ENCODE results near the gene MED12L. TPM values are rescaled to one million over a fixed set of nuclear protein-coding genes. Genes with fewer than 3 reads are reported as not detected.
"Not testable (repeated sequence)": the region's sequence is repeated elsewhere in the genome, so short reads cannot be mapped to it uniquely, and the experiment has no call there.

Gene MED12L
- polyA plus RNA-seq, 1 of the 3 experiments (the other 2 are of a cell fraction): 0.03 TPM

DNA sequence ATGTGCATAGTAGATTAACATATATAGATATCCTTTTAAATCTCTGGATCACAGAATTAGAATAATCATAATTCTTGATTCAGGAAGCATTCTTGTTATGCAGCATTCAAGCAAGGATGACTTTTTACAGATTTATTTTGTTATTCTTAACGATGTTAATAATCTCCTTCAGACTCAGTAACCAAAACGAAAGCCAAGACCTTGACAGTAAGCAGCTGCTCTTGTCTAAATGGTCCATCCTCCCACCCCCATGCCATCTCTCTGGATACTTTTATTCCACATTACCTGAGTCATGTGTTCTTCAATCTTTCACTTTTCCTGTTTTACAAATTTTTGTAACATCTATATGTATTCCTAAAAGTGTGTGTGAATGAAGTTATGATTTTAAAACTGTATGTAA lies 150.9 kb downstream of the MED12L start:
- no peak for TF ChIP-seq EZH2phosphoT487 (IDR thresholded peaks at IDR 0.05; ENCODE audit: borderline replicate concordance, low read depth)
- TF ChIP-seq, protein P1, sequence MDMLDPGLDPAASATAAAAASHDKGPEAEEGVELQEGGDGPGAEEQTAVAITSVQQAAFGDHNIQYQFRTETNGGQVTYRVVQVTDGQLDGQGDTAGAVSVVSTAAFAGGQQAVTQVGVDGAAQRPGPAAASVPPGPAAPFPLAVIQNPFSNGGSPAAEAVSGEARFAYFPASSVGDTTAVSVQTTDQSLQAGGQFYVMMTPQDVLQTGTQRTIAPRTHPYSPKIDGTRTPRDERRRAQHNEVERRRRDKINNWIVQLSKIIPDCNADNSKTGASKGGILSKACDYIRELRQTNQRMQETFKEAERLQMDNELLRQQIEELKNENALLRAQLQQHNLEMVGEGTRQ (IDR thresholded peaks at IDR 0.05; ENCODE audit: borderline replicate concordance, low read depth, low read length): no peak
- no peak for TF ChIP-seq RCOR1 (IDR thresholded peaks at IDR 0.05; ENCODE audit: low read length)
- no peak for TF ChIP-seq EP300 (IDR thresholded peaks at IDR 0.05; ENCODE audit: borderline replicate concordance in 1 of 2, low read depth in 1 of 2, low read length in 1 of 2)
- no peak for TF ChIP-seq FOXM1 (IDR thresholded peaks at IDR 0.05; ENCODE audit: low read depth)
- no peak for TF ChIP-seq FOSL2 (IDR thresholded peaks at IDR 0.05; ENCODE audit: borderline replicate concordance, low read depth)
- no peaks in the 10 kb centered on the region for H3K36me3 ChIP-seq (replicated peaks in 1 of 2; ENCODE audit: control insufficient read depth in 1 of 2, insufficient read depth in 2 of 2, low read length in 1 of 2)
- H4K20me1 ChIP-seq (ENCODE audit: insufficient read depth): no peaks in the 10 kb centered on the region
- H3K4me1 ChIP-seq (ENCODE audit: control insufficient read depth in 1 of 2, insufficient read depth in 2 of 2, low read depth in 1 of 2, low read length in 1 of 2): no peaks in the 10 kb centered on the region; a peak in 1 of 4 replicates
- H2AFZ ChIP-seq (ENCODE audit: low read depth): no peak overlapping the region
- 15% methylated on average over 2 of the region's 2 CpGs for WGBS (ENCODE audit: low lambda C conversion rate)
- ChIA-PET POLR2A (no interaction called here), CTCF (no interaction called here)
- no peak overlapping the region for H3K4me2 ChIP-seq
- peaks cover 4% of the 10 kb centered on the region for H3F3A ChIP-seq (replicated peaks; ENCODE audit: insufficient read depth)
- no peak overlapping the region for H3K27ac ChIP-seq (ENCODE audit: low read depth in 2 of 2, low read length in 1 of 2)
- no peak overlapping the region for H3K9ac ChIP-seq
- DNase-seq: no peak
- no peaks in the 10 kb centered on the region for H3K79me2 ChIP-seq (ENCODE audit: insufficient read depth)
- no peaks in the 10 kb centered on the region for H3K9me2 ChIP-seq
- no peak overlapping the region for H3K4me3 ChIP-seq (ENCODE audit: low read depth in 2 of 2, low read length in 1 of 2)
- no peaks in the 10 kb centered on the region; the same call in 1 of the 2 replicates for H3K27me3 ChIP-seq (ENCODE audit: insufficient read depth)
- no peaks in the 10 kb centered on the region for H3K9me3 ChIP-seq

DNA sequence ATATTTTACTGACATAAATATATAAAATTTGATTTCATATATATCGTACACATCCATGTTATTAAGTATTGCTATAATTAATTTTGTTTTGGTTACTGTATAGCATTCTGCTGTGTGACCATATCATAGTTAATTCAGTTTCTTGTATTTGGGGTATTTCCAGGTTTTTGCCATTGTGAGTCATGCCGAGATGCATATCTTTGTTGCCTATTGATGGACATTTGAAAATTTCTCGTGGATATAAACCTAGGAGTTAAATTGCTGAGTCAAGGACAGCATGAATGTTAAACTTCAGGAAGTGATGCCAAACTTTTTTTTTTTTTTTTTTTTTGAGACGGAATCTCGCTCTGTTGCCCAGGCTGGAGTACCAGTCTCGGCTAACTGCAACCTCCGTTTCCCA lies 151.3 kb downstream of the MED12L start:
- Histone ChIP-seq H3K27ac (ENCODE audit: low read depth in 2 of 2, low read length in 1 of 2) (no peak overlapping the region), H3F3A (replicated peaks; ENCODE audit: insufficient read depth) (peaks cover 4% of the 10 kb centered on the region), H3K9ac (no peak overlapping the region), H3K9me3 (no peaks in the 10 kb centered on the region), H3K4me3 (ENCODE audit: low read depth in 2 of 2, low read length in 1 of 2) (no peak overlapping the region), H3K36me3 (replicated peaks in 1 of 2; ENCODE audit: control insufficient read depth in 1 of 2, insufficient read depth in 2 of 2, low read length in 1 of 2) (no peaks in the 10 kb centered on the region), H3K79me2 (ENCODE audit: insufficient read depth) (no peaks in the 10 kb centered on the region), H2AFZ (ENCODE audit: low read depth) (no peak overlapping the region), H3K4me1 (ENCODE audit: control insufficient read depth in 1 of 2, insufficient read depth in 2 of 2, low read depth in 1 of 2, low read length in 1 of 2) (no peaks in the 10 kb centered on the region; a peak in 1 of 4 replicates), H3K27me3 (ENCODE audit: insufficient read depth) (no peaks in the 10 kb centered on the region; the same call in 1 of the 2 replicates), H4K20me1 (ENCODE audit: insufficient read depth) (no peaks in the 10 kb centered on the region), H3K9me2 (no peaks in the 10 kb centered on the region), H3K4me2 (no peak overlapping the region)
- no peak for TF ChIP-seq NRF1 (IDR thresholded peaks at IDR 0.05; ENCODE audit: low read depth, low read length)
- TF ChIP-seq, protein P2, sequence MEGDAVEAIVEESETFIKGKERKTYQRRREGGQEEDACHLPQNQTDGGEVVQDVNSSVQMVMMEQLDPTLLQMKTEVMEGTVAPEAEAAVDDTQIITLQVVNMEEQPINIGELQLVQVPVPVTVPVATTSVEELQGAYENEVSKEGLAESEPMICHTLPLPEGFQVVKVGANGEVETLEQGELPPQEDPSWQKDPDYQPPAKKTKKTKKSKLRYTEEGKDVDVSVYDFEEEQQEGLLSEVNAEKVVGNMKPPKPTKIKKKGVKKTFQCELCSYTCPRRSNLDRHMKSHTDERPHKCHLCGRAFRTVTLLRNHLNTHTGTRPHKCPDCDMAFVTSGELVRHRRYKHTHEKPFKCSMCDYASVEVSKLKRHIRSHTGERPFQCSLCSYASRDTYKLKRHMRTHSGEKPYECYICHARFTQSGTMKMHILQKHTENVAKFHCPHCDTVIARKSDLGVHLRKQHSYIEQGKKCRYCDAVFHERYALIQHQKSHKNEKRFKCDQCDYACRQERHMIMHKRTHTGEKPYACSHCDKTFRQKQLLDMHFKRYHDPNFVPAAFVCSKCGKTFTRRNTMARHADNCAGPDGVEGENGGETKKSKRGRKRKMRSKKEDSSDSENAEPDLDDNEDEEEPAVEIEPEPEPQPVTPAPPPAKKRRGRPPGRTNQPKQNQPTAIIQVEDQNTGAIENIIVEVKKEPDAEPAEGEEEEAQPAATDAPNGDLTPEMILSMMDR (IDR thresholded peaks at IDR 0.05): no peak
- CTCF ChIA-PET: no interaction called here
- DNase-seq: no peak
- POLR2A ChIA-PET: no interaction called here
- WGBS (ENCODE audit: low lambda C conversion rate): 44% methylated on average over 7 of the region's 7 CpGs

DNA sequence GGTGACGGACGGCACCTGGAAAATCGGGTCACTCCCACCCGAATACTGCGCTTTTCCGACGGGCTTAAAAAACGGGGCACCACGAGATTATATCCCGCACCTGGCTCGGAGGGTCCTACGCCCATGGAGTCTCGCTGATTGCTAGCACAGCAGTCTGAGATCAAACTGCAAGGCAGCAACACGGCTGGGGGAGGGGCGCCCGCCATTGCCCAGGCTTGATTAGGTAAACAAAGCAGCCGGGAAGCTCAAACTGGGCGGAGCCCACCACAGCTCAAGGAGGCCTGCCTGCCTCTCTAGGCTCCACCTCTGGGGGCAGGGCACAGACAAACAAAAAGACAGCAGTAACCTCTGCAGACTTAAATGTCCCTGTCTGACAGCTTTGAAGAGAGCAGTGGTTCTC lies 156.5 kb downstream of the MED12L start:
- H3K9ac ChIP-seq; H3K4me3 ChIP-seq (ENCODE audit: low read depth in 2 of 2, low read length in 1 of 2); H3K4me1 ChIP-seq (ENCODE audit: control insufficient read depth in 1 of 2, insufficient read depth in 2 of 2, low read depth in 1 of 2, low read length in 1 of 2); POLR2A ChIA-PET; H4K20me1 ChIP-seq (ENCODE audit: insufficient read depth); H3K9me3 ChIP-seq; H3K27ac ChIP-seq (ENCODE audit: low read depth in 2 of 2, low read length in 1 of 2); H3K36me3 ChIP-seq (replicated peaks in 1 of 2; ENCODE audit: control insufficient read depth in 1 of 2, insufficient read depth in 2 of 2, low read length in 1 of 2); DNase-seq; H3K4me2 ChIP-seq; H3K27me3 ChIP-seq (ENCODE audit: insufficient read depth); H3K9me2 ChIP-seq; H3F3A ChIP-seq (replicated peaks; ENCODE audit: insufficient read depth); H2AFZ ChIP-seq (ENCODE audit: low read depth); H3K79me2 ChIP-seq (ENCODE audit: insufficient read depth); CTCF ChIA-PET: not testable (repeated sequence)
- 62% methylated on average over 6 of the region's 18 CpGs for WGBS (ENCODE audit: low lambda C conversion rate)

Measured in SK-N-SH (cell line).